ENCODE measurements around the gene REEP2.
A peak's percentile ranks its signal among the peaks of the same experiment; 100 is the strongest.
"Not testable (repeated sequence)": the region's sequence is repeated elsewhere in the genome, so short reads cannot be mapped to it uniquely, and the experiment has no call there.

Gene REEP2
- total RNA-seq: 0.05 to 2.1 (median 0.39) reads per million in 3 experiments

GRCh38 chr5:138438724-138439476 is at the start of gene REEP2:
Gene REEP2 (plus strand): TSS chr5:138439057. CDS start chr5:138439209, 152 bp downstream.
- peak; percentile 51 for DNase-seq

- no peak for DNase-seq
These were observed 49.5 kb upstream of the REEP2 start for GRCh38 chr5:138389332-138389731.

DNA sequence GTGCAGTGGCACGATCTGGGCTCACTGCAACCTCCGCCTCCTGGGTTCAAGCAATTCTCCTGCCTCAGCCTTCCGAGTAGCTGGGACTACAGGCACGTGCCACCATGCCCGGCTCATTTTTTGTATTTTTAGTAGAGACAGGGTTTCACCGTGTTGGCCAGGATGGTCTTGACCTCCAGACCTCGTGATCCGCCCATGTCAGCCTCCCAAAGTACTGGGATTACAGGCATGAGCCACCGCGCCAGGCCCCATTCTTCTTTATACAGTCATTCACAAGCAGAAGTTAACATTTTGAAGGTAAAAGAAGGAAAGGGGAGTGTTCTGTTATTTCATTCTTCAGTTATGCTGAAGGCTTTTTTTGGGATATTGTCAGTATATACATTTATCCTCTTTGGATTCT is 48.9 kb upstream of the REEP2 start:
- DNase-seq: not testable (repeated sequence)

DNA sequence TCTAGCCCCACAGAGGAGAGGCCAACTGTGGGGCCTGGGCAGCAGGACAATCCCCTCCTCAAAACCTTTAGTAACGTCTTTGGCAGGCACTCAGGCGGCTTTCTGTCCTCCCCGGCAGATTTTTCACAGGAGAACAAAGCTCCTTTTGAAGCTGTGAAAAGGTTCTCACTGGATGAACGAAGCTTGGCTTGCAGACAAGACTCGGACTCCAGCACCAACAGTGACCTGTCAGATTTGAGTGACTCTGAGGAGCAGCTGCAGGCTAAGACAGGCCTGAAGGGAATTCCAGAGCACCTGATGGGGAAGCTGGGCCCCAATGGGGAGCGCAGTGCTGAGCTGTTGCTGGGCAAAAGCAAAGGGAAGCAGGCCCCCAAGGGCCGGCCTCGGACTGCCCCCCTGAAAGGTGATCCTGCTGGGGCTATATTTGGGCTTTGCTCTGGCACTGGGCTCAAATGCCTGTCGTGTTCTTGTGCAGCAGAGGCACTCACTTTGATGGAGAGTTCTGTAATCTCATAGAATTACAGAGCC is 46.9 kb upstream of the REEP2 start:
- DNase-seq: no peak

DNA sequence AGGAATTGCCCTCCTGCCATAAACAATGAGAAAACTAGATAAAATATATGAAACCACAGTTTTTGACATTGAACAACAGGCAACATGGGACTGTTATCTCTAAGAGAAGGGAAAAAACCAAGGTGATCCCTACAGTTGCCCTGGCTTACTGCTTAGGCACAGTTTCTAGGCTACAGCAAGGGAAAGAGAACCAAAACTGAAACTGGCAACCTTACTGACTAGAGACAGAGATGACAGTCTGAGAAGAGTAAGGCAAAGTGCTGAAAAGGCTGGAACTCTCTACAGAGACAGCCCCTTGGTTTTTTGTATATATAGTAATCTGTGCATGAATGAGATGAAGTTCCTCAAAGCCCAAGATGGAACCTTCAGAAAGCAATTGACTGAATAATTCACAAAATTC is 36.2 kb upstream of the REEP2 start:
- DNase-seq: no peak

DNA sequence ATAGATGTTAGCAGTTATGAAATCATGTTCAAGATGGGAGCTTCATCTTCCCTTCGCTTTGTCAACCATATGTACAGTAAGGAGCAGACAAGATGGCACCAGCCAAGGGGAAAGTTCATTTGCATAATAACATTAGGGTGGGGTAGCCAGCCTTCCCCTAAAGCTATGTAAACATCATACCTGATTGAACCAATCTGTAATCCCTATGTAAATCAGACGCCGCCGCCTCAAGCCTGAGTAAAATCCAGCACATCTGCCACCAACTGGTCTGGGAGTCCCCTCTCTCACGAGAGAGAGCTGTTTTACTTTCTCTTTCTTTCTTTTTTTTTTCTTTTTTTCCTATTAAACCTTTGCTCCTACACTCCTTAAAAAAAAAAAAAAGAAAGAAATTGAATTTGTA is 30.8 kb upstream of the REEP2 start:
- DNase-seq: no peak

GRCh38 chr5:138410996-138411640 is 27.7 kb upstream of the REEP2 start:
- not testable (repeated sequence) for DNase-seq

- no peak for DNase-seq
These were observed 20.4 kb upstream of the REEP2 start for GRCh38 chr5:138418444-138418843.

GRCh38 chr5:138425079-138425478 is 13.8 kb upstream of the REEP2 start:
- no peak for DNase-seq

DNA sequence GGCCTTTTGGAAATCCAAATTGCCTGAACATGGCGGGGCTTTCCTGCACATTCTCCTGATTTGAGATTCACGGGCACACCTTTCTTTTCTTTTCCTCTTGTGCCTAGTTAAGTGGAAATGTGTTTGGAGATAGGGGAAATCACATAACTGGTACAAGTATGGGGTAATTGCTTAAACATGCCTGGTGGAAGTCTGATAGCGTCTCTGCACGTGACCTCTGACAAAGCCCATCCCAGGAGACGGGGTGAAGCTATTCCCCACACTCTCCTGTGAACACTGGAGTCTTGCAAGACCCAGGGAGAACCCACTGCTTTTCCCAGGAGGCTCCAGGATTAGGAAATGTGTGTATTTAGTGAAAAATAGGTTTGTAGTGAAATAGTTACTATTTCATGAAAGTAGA is 2.9 kb upstream of the REEP2 start:
- DNase-seq: no peak

DNA sequence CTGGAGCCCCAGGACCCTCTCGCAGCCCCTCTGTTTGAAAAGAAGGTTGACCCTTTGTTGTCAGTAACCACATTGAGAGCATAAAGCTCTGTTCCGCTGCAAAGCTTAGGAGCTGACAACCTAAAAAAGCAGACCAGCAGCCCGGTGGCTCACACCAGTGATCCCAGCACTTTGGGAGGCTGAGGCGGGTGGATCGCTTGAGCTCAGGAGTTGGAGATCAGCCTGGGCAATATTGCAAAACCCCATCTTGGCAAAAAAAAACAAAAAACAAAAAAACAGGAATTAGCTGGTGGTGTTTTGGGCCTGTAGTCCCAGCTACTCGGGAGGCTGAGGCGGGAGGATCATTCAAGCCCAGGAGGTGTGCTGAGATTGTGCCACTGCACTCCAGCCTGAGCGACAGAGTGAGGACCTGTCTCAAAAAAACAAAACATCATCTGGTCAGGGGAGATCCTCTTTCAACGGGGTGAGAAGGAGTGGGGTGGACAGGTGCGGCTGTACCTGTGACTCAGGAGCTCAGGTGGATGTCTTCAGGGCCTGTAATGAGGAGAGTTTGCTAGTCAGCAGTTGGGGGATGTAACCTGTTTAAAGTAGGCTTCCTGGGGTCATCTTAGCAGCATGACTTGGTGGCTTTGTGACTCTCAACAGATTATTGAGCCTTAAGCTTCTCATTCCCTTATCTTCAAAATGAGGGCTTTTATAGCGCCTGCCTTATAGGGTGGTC is 694 bp upstream of the REEP2 start:
- DNase-seq: no peak

GRCh38 chr5:138439477-138440158 is 761 bp downstream of the REEP2 start:
- no peak for DNase-seq

DNA sequence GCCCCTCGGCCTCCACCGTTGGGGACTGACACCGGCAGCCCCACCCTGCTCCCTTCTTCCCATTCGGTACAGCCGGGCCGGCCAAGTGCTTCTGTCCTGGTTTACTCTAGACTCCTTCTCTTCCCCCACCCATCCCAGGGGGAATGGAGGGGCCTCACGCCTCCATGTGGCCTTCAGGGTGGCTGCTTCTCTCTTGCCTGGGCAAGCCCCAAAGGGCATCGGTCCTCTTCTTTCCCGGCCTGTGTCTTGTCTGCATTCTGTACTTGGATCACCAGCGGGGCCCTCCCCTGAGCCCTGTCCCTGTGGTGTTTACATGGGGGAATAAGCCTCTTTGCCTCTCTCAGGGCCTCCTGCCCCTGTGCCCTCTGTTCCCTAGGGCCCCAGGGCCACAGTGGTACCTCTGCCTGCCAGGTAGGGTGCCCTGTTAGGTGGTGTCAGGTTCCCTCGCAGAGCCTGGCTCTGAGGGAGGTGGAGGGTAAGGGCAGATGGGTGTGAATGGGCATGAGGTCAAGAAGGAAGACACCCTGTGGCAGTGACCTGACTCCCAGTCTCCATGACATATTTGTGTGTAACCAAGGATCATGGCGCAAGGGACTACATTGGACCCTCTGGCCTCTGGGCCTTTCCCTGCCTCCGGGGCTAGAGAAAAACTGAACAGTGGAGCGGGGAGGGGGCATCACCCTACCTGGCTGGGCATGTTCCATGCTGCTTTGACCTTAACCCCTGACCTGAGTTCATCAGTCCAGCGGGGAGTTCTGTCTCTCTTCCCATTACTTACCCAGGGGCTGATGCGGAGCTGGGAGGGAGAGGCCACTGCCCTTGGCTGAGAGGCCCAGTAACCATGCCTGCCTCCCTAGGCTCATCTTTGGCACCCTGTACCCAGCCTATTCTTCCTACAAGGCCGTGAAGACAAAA is 1.6 kb downstream of the REEP2 start:
- DNase-seq: no peak

DNA sequence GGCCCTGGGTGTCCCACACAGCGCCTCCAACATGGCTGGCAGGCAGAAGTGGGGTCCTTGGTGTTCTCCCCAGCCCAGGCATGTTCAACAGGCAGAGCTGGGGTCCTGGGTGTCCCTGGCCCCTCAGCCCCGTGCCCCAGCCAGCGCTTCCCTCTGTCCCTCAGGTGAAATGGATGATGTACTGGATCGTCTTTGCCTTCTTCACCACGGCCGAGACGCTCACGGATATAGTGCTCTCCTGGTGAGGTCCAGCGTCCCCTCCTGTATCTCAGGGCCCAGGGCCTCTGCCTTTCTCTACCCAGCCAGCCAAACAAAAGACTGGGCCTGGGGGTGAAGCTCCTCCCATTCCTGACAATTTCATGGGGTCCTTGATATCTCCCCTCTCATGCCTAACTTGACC is 2.4 kb downstream of the REEP2 start:
- no peak for DNase-seq

DNA sequence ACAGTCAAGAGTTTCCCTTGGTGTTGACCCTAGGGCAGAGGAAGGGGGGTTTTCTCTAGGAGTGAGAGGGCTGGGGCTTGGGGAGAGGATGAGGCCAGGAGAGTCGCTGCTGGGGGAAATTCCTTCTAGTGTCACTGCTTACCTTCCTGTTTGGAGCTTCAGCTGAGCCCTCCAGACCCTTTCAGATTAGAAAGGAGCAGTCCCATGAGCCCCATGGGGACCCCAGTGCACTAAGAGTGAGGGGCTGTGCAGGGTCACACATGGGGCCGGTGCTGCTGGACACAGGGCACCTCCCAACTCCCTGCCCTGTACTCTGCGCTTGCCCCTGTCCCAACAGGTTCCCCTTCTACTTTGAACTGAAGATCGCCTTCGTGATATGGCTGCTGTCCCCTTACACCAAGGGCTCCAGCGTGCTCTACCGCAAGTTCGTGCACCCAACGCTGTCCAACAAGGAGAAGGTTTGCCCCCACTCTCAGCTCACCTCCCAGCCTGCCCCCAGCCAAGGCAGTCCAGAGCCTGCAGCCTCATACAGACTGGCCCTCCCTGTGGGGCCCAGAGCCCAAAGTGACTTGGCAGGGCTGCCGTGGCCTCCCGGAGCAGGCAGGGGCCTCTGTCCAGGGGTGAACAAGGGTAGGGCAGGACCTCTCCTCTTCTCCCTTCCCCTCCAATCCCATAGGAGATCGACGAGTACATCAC is 5.4 kb downstream of the REEP2 start:
- DNase-seq: no peak

DNA sequence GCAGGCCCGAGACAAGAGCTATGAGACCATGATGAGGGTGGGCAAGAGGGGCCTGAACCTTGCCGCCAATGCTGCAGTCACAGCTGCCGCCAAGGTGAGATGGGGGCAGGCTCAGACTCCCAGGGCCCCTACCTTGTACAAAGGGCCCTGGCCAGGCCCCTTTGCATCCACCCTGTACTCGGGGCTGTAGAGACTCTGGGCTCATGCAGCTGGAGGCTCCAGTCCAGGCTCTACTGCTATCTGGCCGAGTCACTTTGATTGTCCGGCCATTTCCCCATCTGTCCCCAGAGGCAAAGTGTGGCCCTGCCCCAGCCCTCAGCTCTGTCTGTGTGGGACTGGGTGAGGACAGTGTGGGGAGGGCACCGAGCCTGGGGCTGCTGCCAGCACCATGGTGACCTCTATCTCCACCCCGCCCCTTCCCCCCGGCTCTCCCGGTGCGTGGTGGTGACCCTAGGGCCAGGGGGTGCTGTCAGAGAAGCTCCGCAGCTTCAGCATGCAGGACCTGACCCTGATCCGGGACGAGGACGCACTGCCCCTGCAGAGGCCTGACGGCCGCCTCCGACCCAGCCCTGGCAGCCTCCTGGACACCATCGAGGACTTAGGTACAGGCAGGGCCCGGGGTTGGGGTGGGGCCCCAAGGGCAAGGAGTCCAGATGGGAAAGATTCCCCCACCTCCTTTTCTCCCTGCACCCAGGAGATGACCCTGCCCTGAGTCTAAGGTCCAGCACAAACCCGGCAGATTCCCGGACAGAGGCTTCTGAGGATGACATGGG is 6.1 kb downstream of the REEP2 start:
- DNase-seq: no peak

DNA sequence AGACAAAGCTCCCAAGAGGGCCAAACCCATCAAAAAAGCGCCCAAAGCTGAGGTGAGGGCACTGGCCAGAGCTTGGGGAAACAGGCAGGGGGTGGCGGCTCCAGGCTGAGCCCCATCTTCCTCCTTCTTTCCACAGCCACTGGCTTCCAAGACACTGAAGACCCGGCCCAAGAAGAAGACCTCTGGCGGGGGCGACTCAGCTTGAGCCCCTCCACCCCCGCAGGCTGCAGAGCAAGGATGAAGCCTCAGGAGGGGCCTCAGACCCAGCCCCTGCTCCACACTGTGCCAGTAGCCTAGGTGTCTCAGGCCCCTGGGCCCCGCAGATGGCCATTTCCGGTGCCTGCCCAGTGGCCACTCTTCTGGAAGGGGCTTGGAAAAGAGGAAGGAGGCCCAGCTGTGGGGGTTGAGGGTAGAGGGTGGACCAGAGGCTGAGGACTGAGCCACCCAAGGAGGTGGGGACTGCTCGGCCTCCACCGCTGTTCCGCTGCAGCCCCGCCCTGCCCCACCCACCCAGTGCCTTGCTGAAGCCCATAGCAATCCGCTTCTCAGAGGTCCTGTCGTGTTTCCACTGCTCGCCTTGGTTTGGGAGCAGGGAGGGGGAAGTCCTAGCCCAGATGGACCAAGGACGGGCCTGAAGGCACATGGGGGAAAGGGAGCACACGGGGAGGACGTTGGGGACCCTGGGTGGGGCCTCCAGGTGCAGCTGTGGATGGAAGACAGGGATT is 6.9 kb downstream of the REEP2 start:
- no peak for DNase-seq

- DNase-seq: no peak
These were observed 9.2 kb downstream of the REEP2 start for GRCh38 chr5:138448070-138448469.
